ENCODE data around the gene OBP2A. TPM values are rescaled to one million over a fixed set of nuclear protein-coding genes. Genes with fewer than 3 reads are reported as not detected.

The OBP2A gene
- total and polyA plus RNA-seq, 4 donors, result 0.07 TPM; not detected in 3

- Histone ChIP-seq H3K9ac (ENCODE audit: insufficient read depth in 1 of 2, low read length in 2 of 2) (no peak overlapping the region), H3K27me3 (ENCODE audit: control insufficient read depth in 3 of 3, insufficient read depth in 3 of 3, low read length in 2 of 3) (no peaks in the 10 kb centered on the region), H3K4me1 (ENCODE audit: control insufficient read depth in 5 of 5, insufficient read depth in 5 of 5, low read length in 5 of 5) (no peaks in the 10 kb centered on the region), H3K4me3 (no peak overlapping the region), H3K27ac (ENCODE audit: low read depth in 1 of 2, low read length in 1 of 2) (no peak overlapping the region), H3K36me3 (ENCODE audit: control insufficient read depth in 4 of 4, insufficient read depth in 4 of 4, low read length in 4 of 4) (no peaks in the 10 kb centered on the region), H3K9me3 (ENCODE audit: control insufficient read depth in 4 of 4, insufficient read depth in 3 of 4, low read length in 3 of 4) (peaks cover 0 to 2% (median under 1%) of the 10 kb centered on the region in 4 donors)
- 86 to 93% methylated on average over 20 of the region's 20 CpGs for WGBS, 2 donors
- TF ChIP-seq CTCF (IDR thresholded peaks at IDR 0.05; ENCODE audit: control extremely low read depth, extremely low read depth), result no peak
- ATAC-seq (ENCODE audit: insufficient read depth, low FRiP score), result no peak
- no peak for DNase-seq
Measured at GRCh38 chr9:135588886-135589595, 43.1 kb downstream of the OBP2A start.

DNA sequence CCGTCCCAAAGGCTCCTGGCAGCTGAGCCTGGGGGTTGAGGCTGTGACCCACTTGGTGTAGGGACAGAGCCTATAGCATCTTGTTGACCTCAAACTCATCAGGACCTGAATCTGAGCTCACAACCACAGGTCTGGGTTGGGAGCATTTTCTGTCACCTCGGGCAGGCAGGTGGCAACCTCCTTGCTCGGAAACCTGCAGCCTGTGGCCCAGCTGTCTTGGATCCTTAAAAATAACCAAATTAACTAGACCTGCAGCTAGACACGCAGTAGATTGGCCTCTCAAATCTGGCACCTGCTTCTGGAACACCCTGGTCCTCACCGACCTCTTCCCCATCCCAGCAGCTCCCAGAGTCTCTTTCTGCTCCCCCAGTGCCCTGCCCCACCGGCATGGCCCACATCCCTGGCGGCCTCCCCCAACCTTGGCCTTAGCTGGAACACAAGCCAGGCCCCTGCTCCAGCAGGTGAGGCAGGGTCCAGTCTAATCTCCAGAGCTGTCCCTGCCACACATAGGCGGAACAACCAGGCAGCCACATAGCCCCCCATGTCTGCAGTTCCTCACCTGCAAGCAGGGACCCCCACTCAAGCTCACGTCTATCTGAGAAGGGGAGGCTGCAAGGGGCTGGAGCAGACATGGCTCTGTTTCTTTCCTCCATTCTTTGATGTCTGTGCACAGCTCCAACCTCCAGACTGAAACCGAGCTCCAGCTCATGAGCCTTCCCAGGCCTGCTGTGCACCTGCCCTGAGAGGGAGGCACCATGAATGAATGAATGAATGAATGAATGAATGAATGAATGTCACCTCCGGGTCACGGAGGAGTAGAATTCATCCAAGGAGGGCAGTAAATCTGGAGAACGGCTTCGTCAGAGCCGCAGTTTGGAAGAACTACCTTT lies 43.9 kb downstream of the OBP2A start:
- no peaks in the 10 kb centered on the region for H3K36me3 ChIP-seq (ENCODE audit: control insufficient read depth in 4 of 4, insufficient read depth in 4 of 4, low read length in 4 of 4)
- H3K9ac ChIP-seq (ENCODE audit: insufficient read depth in 1 of 2, low read length in 2 of 2), result no peak overlapping the region
- WGBS, 2 donors, result 74 to 77% methylated on average over 15 of the region's 15 CpGs
- no peaks in the 10 kb centered on the region for H3K4me1 ChIP-seq (ENCODE audit: control insufficient read depth in 5 of 5, insufficient read depth in 5 of 5, low read length in 5 of 5)
- peaks cover 0 to 2% (median under 1%) of the 10 kb centered on the region in 4 donors for H3K9me3 ChIP-seq (ENCODE audit: control insufficient read depth in 4 of 4, insufficient read depth in 3 of 4, low read length in 3 of 4)
- ATAC-seq (ENCODE audit: insufficient read depth, low FRiP score) (no peak), DNase-seq (no peak)
- TF ChIP-seq CTCF (IDR thresholded peaks at IDR 0.05; ENCODE audit: control extremely low read depth, extremely low read depth), result no peak
- no peak overlapping the region for H3K4me3 ChIP-seq
- no peak overlapping the region for H3K27ac ChIP-seq (ENCODE audit: low read depth in 1 of 2, low read length in 1 of 2)
- no peaks in the 10 kb centered on the region for H3K27me3 ChIP-seq (ENCODE audit: control insufficient read depth in 3 of 3, insufficient read depth in 3 of 3, low read length in 2 of 3)

- no peak for ATAC-seq (ENCODE audit: insufficient read depth, low FRiP score)
- Histone ChIP-seq H3K27me3 (ENCODE audit: control insufficient read depth in 3 of 3, insufficient read depth in 3 of 3, low read length in 2 of 3) (no peaks in the 10 kb centered on the region), H3K4me1 (ENCODE audit: control insufficient read depth in 5 of 5, insufficient read depth in 5 of 5, low read length in 5 of 5) (no peaks in the 10 kb centered on the region), H3K4me3 (no peak overlapping the region), H3K9ac (ENCODE audit: insufficient read depth in 1 of 2, low read length in 2 of 2) (no peak overlapping the region), H3K27ac (ENCODE audit: low read depth in 1 of 2, low read length in 1 of 2) (no peak overlapping the region), H3K36me3 (ENCODE audit: control insufficient read depth in 4 of 4, insufficient read depth in 4 of 4, low read length in 4 of 4) (no peaks in the 10 kb centered on the region), H3K9me3 (ENCODE audit: control insufficient read depth in 4 of 4, insufficient read depth in 3 of 4, low read length in 3 of 4) (peaks cover 0 to 2% (median under 1%) of the 10 kb centered on the region in 4 donors)
- 79 to 87% methylated on average over 25 of the region's 25 CpGs for WGBS, 2 donors
- no peak for TF ChIP-seq CTCF (IDR thresholded peaks at IDR 0.05; ENCODE audit: control extremely low read depth, extremely low read depth)
- DNase-seq, result no peak
Measured at GRCh38 chr9:135590486-135591079, 44.7 kb downstream of the OBP2A start.
